Uterus (tissue), 4 donors: ENCODE data around the gene RNASE11. TPM values are rescaled to one million over a fixed set of nuclear protein-coding genes. Genes with fewer than 3 reads are reported as not detected.

Source experiments
- DNase-seq, 2 donors: peaks; one replicate each; pipeline ENCODE4 v3.0.0-alpha.2; 2019 to 2020
- H3K27ac ChIP-seq, 2 donors: fragments of 200-600 bp; sonication (generic); 1 replicate in 1 of 2; 2 replicates in 1 of 2; pipeline ENCODE4 v1.5.1; 2016 to 2018
- H3K27me3 ChIP-seq, 2 donors: fragments of 200-600 bp; sonication (generic); one replicate each; pipeline ENCODE4 v1.5.1; 2018 to 2019; ENCODE audit warnings: control low read depth in 1 of 2
- H3K36me3 ChIP-seq, 2 donors: fragments of 200-600 bp; sonication (generic); one replicate each; pipeline ENCODE4 v1.5.1; 2019; ENCODE audit warnings: control low read depth in 1 of 2
- H3K4me1 ChIP-seq, 2 donors: fragments of 200-600 bp; sonication (generic); one replicate each; pipeline ENCODE4 v1.5.1; 2018 to 2019; ENCODE audit warnings: control low read depth in 1 of 2
- H3K4me3 ChIP-seq, 2 donors: fragments of 200-600 bp; sonication (generic); 1 replicate in 1 of 2; 2 replicates in 1 of 2; pipeline ENCODE4 v1.5.1; 2018 to 2019; ENCODE audit warnings: mild to moderate bottlenecking in 1 of 2
- H3K9me3 ChIP-seq, 2 donors: fragments of 200-600 bp; sonication (generic); one replicate each; pipeline ENCODE4 v1.5.1; 2019; ENCODE audit warnings: control low read depth in 1 of 2
- CTCF ChIP-seq, 4 experiments: fragments of 200-600 bp in 2 of 4; fragments of 450-650 bp in 2 of 4; sonication (generic) in 2 of 4; IDR thresholded peaks; one replicate each; pipeline ENCODE4 v1.5.1; 2016 to 2019; ENCODE audit warnings: antibody characterized with exemption in 4 of 4, mild to moderate bottlenecking in 2 of 4, moderate library complexity in 1 of 4
- POLR2A ChIP-seq, 2 donors: fragments of 450-650 bp; IDR thresholded peaks; one replicate each; pipeline ENCODE4 v1.6.1; 2016; ENCODE audit warnings: antibody characterized with exemption in 2 of 2, mild to moderate bottlenecking in 1 of 2, moderate library complexity in 1 of 2
- intact Hi-C: fragments of 100-400 bp; cut with DNase I; formaldehyde crosslinking; loops from one replicate; pipeline ENCODE4 v1.15.1; 2023; ENCODE audit warnings: low total_unique reads
- total RNA-seq, 4 donors: library from RNA; depleted of rRNA in 3 of 4; stranded (reverse); fragments of >200 nt in 3 of 4; gene quantifications; one replicate each; pipeline versions ENCODE4 v1.1.0 to v1.2.4, GENCODE V29; 2014 to 2023
- donor health status: DM: yes; HTN: yes; CAD: no.

RNASE11 gene
- total RNA-seq, 4 donors from 2014 or later: not detected

GRCh38 chr14:20618271-20618749 lies 30.5 kb upstream of the RNASE11 start:
- intact Hi-C loops: no loop called here
- Histone ChIP-seq H3K4me3 (no peak overlapping the region), H3K4me1 (peaks cover 0 to 10% of the 10 kb centered on the region in 2 donors), H3K27me3 (no peaks in the 10 kb centered on the region), H3K36me3 (no peaks in the 10 kb centered on the region), H3K9me3 (no peaks in the 10 kb centered on the region), H3K27ac (no peak overlapping the region)
- TF ChIP-seq POLR2A (IDR thresholded peaks at IDR 0.05) (no peak), CTCF (IDR thresholded peaks at IDR 0.05) (no peak)
- DNase-seq: no peak

- Histone ChIP-seq H3K27me3 (no peaks in the 10 kb centered on the region), H3K4me3 (no peak overlapping the region), H3K4me1 (peaks cover 0 to 5% of the 10 kb centered on the region in 2 donors), H3K36me3 (no peaks in the 10 kb centered on the region), H3K27ac (no peak overlapping the region), H3K9me3 (no peaks in the 10 kb centered on the region)
- no peak for TF ChIP-seq POLR2A (IDR thresholded peaks at IDR 0.05)
- TF ChIP-seq CTCF (IDR thresholded peaks at IDR 0.05): no peak
- intact Hi-C loops: no loop called here
- no peak for DNase-seq
Observed at GRCh38 chr14:20617138-20618003, 29.6 kb upstream of the RNASE11 start.

- intact Hi-C loops: loop anchor here (2.0 kb wide), 1 partner anchor 67 kb away; no protein-coding TSS in a partner anchor
- Histone ChIP-seq H3K9me3 (no peaks in the 10 kb centered on the region), H3K36me3 (no peaks in the 10 kb centered on the region), H3K4me3 (no peak overlapping the region), H3K27me3 (no peaks in the 10 kb centered on the region), H3K4me1 (peaks cover 0 to 5% of the 10 kb centered on the region in 2 donors), H3K27ac (no peak overlapping the region)
- DNase-seq: no peak
- TF ChIP-seq CTCF (IDR thresholded peaks at IDR 0.05) (no peak), POLR2A (IDR thresholded peaks at IDR 0.05) (no peak)
Observed at GRCh38 chr14:20615996-20616395, 28.2 kb upstream of the RNASE11 start.

GRCh38 chr14:20614038-20614840 lies 26.4 kb upstream of the RNASE11 start:
- peak overlapping the region; percentile 83 to 91 for H3K27ac ChIP-seq
- peaks cover 0 to 5% of the 10 kb centered on the region in 2 donors for H3K4me1 ChIP-seq
- no peaks in the 10 kb centered on the region for H3K9me3 ChIP-seq
- DNase-seq: peak in 1 of 2 donors; percentile 54
- no peak for TF ChIP-seq POLR2A (IDR thresholded peaks at IDR 0.05)
- no peak for TF ChIP-seq CTCF (IDR thresholded peaks at IDR 0.05)
- H3K4me3 ChIP-seq: peak overlapping the region; percentile 52 to 59
- no peaks in the 10 kb centered on the region for H3K27me3 ChIP-seq
- H3K36me3 ChIP-seq: no peaks in the 10 kb centered on the region
- intact Hi-C loops: loop anchor here (2.0 kb wide), 1 partner anchor 69 kb away; no protein-coding TSS in a partner anchor
